ENCODE results near the gene VSIR.
A peak's percentile ranks its signal among the peaks of the same experiment; 100 is the strongest.

VSIR gene

GRCh38 chr10:71773221-71773971 lies at the start of gene VSIR:
VSIR (minus strand) TSS chr10:71773520; CDS start chr10:71773439, 81 bp downstream.
- DNase-seq (ENCODE audit: low spot score) = peak; percentile 89

DNA sequence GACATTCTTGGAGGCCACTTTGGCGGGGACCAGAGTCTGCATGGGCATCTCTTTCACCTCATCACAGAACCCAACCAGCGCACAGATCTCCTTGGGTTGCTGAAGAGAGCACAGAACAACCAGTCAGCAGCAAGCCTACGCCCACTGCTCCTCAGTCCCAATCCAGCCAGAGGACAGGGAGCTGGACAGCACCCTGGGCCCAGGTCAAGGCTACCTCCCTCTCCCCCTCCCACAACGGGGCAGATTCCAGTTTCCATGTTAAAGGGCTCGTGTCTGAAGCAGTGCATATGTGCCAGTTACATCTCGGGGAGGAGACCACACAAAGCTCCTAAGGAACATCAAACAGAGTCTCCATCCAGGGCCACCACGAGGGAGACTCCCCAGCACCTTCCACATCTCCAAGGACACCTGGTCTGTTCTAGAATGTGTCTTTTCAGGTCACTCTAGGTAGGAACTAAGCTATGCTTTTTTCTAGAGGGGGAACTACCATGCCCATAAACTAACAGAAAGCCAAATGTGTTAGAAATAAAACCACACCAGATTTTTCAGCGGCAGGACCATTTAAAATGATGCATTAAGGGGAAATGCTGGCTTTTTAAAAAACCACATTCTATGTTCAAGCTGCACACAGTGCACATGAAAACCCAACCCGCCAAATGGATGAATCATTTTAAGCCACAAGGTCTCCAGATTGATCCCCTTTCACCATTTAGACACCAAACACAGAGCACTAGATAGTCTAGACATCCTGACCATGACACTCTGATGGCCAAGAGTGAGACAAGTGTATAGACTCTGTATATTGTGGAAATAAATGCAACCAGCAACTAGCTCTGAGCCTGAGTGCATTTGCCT lies 48.8 kb upstream of the VSIR start:
- DNase-seq (ENCODE audit: low spot score) = no peak

DNA sequence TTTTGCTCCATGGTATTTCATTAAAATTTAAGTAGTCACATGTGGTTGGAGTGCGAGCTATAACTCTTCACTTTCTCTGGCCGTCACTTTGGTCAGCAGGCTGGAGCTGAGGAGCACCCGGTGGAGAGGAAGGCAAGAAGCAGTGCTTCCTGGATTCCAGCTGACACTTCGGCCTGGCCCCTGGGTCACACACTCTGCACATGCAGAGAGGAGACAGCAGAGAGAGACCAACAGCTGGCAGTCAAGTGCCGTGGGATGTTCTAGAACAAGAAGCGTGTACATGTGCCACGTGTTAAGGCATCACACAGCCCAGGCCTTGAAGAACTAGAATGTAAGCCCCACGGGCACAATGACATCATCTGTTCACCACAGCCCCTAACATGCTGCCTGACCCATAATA lies 47.6 kb upstream of the VSIR start:
- DNase-seq (ENCODE audit: low spot score) = no peak

GRCh38 chr10:71819985-71820384 lies 46.7 kb upstream of the VSIR start:
- DNase-seq (ENCODE audit: low spot score) = no peak

DNA sequence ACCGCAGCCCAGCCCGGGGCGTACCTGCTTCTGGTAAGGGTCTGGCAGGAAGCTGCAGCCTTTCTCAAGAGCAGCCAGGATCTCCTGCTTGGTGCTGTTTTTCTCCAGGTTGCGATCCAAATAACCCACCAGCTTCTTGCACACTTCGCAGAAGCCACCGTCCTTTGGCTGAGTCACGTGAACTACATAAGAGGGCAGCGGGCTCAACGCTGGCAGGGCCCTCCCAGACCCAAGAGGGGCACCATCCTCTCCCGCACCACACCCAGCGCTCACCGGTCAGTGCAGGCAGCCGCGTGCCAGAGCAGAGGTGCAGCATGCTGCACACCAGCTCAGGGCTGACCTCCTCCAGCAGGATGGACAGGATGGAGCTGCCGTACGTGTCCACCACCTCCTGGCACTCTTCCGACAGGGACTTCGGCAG lies 46.1 kb upstream of the VSIR start:
- no peak for DNase-seq (ENCODE audit: low spot score)

DNA sequence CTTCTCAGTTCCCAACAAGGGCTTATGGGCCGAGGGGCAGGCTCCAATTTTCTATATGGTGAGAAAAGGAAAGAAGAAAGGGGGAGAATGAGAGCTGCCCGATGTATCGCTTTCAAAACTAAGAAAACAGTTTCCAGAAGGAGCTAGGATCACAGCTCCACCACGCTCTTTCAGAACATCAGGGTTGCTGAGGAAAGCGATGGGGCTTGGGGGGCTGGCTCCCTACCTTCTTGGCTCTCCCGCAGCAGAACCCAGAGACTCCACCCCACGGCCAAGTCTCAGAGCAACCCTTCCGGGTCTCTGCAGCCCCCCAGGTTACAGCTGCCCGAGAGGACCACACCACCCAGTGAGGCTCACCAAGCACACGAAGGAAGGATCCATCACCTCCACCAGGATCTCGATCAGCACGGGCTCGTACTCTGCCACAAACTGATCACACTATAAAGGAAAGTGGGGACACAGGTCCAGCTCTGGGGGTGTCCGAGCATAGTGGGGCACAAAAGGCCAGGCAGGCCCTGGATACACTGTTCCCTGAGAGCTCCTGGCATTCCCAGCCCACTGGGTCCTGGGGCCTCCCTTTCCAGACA lies 45.4 kb upstream of the VSIR start:
- DNase-seq (ENCODE audit: low spot score) = no peak

DNA sequence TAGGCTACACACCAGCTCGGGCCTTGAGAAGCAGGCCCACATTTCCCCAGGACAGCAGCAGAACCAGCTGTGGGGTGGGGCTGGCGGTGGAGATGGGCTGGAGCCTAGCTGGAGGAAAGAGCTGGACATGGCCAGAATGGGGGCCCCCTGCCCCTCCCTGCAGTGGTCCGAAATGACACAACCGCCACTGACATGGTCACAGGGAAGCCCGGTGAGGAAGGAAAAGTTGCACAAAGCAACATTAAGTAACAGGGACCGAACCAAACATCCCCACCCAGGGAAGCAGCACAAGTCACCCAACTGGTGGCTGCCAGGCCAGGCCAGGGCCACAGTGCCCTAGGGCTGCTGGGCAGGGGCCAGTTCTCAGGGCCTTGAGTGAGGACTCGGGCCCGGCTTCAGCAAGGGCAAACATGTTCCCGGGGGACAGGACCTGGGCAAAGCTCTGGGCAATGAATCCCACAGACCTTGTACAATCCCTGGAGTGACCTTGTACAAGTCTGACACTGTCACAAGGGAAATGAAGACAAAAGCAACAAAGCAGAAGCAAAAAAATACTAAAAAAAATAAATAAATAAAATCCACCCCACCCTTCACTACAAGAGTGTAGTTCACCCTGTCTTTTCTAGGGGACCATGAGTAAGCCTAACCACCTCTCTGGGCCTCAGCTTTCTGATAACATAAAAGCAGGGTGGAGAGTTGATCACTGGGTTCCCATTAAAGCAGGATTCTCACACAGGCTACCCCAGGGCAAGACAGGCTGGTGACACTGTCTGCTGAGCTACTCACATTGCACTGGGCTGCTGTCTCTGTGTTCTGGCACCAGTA lies 44.7 kb upstream of the VSIR start:
- DNase-seq (ENCODE audit: low spot score) = no peak

DNA sequence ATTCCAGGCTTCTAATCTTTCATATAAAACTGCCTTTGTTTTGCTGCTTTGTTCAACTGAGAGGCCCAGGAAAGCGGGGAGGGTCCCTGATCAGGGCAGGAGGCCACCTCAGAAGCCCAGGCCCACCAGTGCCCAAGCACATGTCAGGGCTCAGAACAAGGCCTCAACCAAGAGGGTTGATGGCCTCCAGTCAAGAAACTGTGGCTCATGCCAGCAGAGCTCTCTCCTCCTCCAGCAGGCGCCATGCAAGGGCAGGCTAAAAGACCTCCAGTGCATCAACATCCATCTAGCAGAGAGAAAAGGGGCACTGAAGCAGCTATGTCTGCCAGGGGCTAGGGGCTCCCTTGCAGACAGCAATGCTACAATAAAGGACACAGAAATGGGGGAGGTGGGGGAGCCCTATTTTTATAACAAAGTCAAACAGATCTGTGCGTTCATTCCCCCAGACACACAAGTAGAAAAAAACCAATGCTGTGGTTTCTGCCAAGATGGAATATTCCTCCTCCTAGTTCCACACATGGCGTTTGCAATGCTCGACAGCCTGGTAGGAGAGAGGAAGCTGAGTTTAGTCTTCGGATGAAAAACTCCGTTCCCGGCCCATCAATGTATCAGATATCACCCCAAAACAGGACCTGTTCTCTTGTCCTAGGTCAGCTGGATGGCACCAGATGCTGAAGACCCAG lies 43.8 kb upstream of the VSIR start:
- no peak for DNase-seq (ENCODE audit: low spot score)

DNA sequence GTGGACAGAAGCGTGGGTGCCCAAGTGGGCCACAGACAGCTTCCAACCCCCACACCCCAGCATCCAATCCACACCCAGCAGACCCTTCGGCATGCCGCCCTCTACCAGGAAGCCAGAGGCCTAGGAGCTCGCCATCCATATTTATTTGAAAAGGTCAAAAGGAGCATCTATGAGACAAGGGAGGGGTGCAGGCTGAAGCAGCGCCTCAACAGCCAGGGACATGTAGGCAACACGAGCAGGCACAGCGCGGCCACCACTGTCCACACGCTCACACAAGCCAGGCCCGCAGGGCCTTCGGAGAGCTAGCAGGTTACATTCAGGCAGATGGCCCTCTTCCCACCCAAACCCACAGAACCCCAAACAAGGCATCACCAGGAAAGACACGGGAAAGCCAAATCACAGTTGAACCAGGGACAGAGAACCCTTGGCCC lies 43.1 kb upstream of the VSIR start:
- no peak for DNase-seq (ENCODE audit: low spot score)

GRCh38 chr10:71815515-71816130 lies 42.3 kb upstream of the VSIR start:
- no peak for DNase-seq (ENCODE audit: low spot score)

DNA sequence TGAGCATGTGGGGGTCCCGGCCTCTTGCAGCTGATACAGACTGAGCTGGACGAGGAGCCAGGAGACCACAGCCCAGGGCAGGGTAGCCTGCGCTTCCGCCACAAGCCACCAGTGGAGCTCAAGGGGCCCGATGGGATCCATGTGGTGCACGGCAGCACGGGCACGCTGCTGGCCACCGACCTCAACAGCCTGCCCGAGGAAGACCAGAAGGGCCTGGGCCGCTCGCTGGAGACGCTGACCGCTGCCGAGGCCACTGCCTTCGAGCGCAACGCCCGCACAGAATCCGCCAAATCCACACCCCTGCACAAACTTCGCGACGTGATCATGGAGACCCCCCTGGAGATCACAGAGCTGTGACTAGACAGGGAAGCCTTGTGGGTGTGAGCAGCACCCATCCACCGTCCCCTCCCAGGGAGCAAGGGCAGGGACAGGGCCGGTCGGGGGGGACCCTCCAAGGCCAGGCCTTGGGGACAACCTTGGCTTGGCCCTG lies 41.6 kb upstream of the VSIR start:
- no peak for DNase-seq (ENCODE audit: low spot score)

GRCh38 chr10:71812913-71813590 lies 39.7 kb upstream of the VSIR start:
- DNase-seq (ENCODE audit: low spot score) = no peak

DNA sequence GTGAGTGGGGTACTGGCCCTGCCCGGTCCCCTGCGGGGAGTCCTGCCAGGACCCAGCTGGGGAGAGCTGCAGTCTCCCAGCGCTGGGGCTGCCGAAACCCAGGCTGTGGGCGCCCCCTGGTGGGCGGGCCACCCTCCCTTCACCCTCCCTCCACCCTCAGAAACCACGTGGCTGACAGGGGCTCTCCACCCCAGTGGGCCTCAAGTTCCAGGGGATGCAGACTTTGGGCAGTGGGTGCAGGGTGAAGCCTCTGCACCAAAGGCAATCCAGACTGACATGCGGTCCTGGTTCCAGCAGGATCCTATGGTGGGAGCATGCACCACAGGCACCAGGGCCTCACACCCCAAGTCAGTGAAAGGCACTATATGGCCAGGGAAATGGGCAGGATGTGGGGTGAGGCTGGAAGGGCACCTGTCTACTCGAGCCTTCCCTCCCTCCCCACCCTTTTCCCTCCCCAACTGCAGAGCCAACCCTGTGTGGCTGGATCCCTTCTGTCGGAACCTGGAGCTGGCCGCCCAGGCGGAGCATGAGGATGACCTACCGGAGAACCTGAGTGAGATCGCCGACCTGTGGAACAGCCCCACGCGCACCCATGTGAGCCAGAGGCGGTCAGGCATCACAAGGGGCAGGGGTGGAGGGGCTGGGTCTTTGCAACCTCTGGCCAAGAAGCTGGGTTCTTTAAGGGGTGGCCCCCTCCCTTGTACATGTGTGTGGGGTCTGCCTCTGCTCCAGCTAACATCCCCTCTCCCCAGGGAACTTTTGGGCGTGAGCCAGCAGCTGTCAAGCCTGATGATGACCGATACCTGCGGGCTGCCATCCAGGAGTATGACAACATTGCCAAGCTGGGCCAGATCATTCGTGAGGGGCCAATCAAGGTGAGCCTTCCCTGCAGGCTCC lies 38.9 kb upstream of the VSIR start:
- DNase-seq (ENCODE audit: low spot score) = no peak

DNA sequence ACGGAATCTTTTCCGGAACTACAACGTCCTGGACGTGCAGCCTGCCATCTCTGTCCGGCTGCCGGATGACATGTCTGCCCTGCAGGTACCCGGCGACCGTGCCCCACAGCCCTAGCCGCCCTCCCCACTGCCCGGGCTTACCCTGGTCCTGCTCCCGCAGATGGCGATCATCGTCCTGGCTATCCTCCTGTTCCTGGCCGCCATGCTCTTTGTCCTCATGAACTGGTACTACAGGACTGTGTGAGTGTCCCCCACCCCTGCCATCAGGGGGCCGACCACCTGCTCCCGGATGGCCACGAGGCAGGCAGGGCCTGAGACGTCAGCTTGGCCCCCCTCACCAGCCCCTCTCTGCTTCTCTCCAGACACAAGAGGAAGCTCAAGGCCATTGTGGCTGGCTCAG lies 38.0 kb upstream of the VSIR start:
- no peak for DNase-seq (ENCODE audit: low spot score)

DNA sequence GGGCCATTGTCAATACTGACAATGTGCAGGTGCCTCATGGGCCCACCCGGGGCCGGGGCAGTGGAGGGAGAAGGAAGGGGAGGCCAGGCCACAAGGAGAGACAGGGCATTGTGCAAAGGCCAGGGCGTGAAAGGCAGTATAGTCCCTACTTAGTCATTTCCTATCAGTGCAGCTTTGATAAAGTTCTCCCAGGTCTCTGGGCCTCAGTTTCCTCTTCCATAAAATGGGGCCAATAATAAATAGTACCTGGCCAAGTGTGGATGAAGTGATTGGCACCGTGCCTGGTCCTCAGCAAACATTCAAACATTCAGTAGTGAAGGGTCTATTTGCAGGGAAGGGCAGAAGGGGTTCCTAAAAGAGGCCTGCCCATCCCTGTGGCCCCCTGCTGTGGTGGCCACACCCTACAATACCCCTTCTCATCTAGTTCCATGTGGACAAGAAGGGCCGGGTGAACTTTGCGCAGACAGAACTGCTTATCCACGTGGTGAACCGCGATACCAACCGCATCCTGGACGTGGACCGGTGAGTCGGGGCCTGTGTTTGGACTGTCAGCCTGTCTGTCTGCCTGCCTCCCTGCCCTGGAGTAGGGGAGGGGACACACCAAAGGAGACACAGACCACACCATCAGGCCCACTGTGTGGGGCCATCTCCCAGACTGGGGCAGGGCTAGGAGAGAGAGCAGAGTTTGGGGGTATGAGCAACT lies 36.9 kb upstream of the VSIR start:
- DNase-seq (ENCODE audit: low spot score) = no peak

DNA sequence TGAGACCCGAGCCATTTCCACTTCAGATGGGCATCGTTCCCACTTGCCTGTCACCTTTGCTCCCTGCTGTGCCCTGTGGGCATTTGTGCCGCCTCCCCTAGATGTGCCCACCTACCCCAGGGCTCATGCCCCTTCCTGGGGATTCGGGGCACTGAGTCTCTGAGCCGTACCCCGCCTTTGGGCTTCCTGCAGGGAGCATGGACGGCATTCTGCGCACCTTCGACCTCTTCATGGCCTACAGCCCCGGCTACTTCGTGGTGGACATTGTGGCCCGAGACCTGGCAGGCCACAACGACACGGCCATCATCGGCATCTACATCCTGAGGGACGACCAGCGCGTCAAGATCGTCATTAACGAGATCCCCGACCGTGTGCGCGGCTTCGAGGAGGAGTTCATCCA lies 36.3 kb upstream of the VSIR start:
- DNase-seq (ENCODE audit: low spot score) = no peak

- no peak for DNase-seq (ENCODE audit: low spot score)
Observed at GRCh38 chr10:71807557-71808510, 34.5 kb upstream of the VSIR start.
